Vagina (tissue), 2 donors: ENCODE results near the gene SPAG6. TPM values are rescaled to one million over a fixed set of nuclear protein-coding genes. Genes with fewer than 3 reads are reported as not detected.

Experiments
- DNase-seq, 2 donors: peaks; one replicate each; pipeline ENCODE4 v3.0.0-alpha.2; 2017; ENCODE audit errors: extremely low spot score in 2 of 2
- H3K27ac ChIP-seq: fragments of 200-600 bp; sonication (generic); one replicate; pipeline ENCODE4 v1.5.1; 2019
- H3K27me3 ChIP-seq: fragments of 200-600 bp; sonication (generic); one replicate; pipeline ENCODE4 v1.5.1; 2019
- H3K36me3 ChIP-seq, 2 donors: fragments of 200-600 bp; sonication (generic); one replicate each; pipeline ENCODE4 v1.5.1; 2017 to 2019
- H3K4me1 ChIP-seq: fragments of 200-600 bp; sonication (generic); one replicate; pipeline ENCODE4 v1.5.1; 2019
- H3K4me3 ChIP-seq, 2 donors: fragments of 200-600 bp; sonication (generic); 1 replicate in 1 of 2; 2 replicates in 1 of 2; pipeline ENCODE4 v1.5.1; 2016 to 2019
- H3K9me3 ChIP-seq: fragments of 200-600 bp; sonication (generic); one replicate; pipeline ENCODE4 v1.5.1; 2019
- CTCF ChIP-seq, 3 experiments: fragments of 450-650 bp in 2 of 3; fragments of 200-600 bp in 1 of 3; sonication (generic) in 1 of 3; IDR thresholded peaks; one replicate each; pipeline ENCODE4 v1.5.1; 2017 to 2019; ENCODE audit warnings: antibody characterized with exemption in 3 of 3, mild to moderate bottlenecking in 2 of 3, moderate library complexity in 2 of 3
- POLR2A ChIP-seq, 2 donors: fragments of 450-650 bp; IDR thresholded peaks; one replicate each; pipeline ENCODE4 v1.6.1; 2017; ENCODE audit warnings: antibody characterized with exemption in 2 of 2, mild to moderate bottlenecking in 2 of 2, moderate library complexity in 2 of 2
- POLR2AphosphoS5 ChIP-seq, 2 donors: sonication (generic); formaldehyde crosslinking; IDR thresholded peaks; one replicate each; pipeline ENCODE4 v1.9.0; 2017; ENCODE audit warnings: antibody characterized with exemption in 2 of 2, mild to moderate bottlenecking in 2 of 2, low read depth in 1 of 2; ENCODE audit not compliant: insufficient read depth in 1 of 2
- intact Hi-C: fragments of 100-400 bp; cut with DNase I; formaldehyde crosslinking; loops from one replicate; pipeline ENCODE4 v1.15.1; 2023
- total RNA-seq: library from RNA; depleted of rRNA; stranded (reverse); fragments of >200 nt; gene quantifications from one replicate; pipeline ENCODE4 v1.2.3, GENCODE V29; 2016

SPAG6 gene
- total RNA-seq, 1 donor from 2014 or later: not detected

GRCh38 chr10:22319547-22319979, 25.7 kb upstream of the SPAG6 start:
- DNase-seq: no peak
- peaks cover 59% of the 10 kb centered on the region for H3K4me1 ChIP-seq
- TF ChIP-seq POLR2AphosphoS5 (IDR thresholded peaks at IDR 0.05; ENCODE audit: insufficient read depth in 1 of 2, low read depth in 1 of 2): no peak
- no peak for TF ChIP-seq CTCF (IDR thresholded peaks at IDR 0.05)
- TF ChIP-seq POLR2A (IDR thresholded peaks at IDR 0.05): no peak
- H3K4me3 ChIP-seq: no peak overlapping the region
- H3K27me3 ChIP-seq: no peaks in the 10 kb centered on the region
- peak overlapping the region; percentile 96 for H3K27ac ChIP-seq
- intact Hi-C loops: no loop called here
- H3K36me3 ChIP-seq: no peaks in the 10 kb centered on the region
- H3K9me3 ChIP-seq: no peaks in the 10 kb centered on the region

GRCh38 chr10:22319980-22320558, 25.2 kb upstream of the SPAG6 start:
- H3K9me3 ChIP-seq: no peaks in the 10 kb centered on the region
- peaks cover 64% of the 10 kb centered on the region for H3K4me1 ChIP-seq
- H3K27ac ChIP-seq: peak overlapping the region; percentile 96
- no peak for TF ChIP-seq POLR2AphosphoS5 (IDR thresholded peaks at IDR 0.05; ENCODE audit: insufficient read depth in 1 of 2, low read depth in 1 of 2)
- no peak for TF ChIP-seq POLR2A (IDR thresholded peaks at IDR 0.05)
- TF ChIP-seq CTCF (IDR thresholded peaks at IDR 0.05): no peak
- intact Hi-C loops: no loop called here
- H3K27me3 ChIP-seq: no peaks in the 10 kb centered on the region
- H3K4me3 ChIP-seq: peak overlapping the region; percentile 73 to 79
- DNase-seq: no peak
- H3K36me3 ChIP-seq: no peaks in the 10 kb centered on the region

GRCh38 chr10:22320591-22321155, 24.6 kb upstream of the SPAG6 start, which contains the start of gene BMI1:
Gene BMI1 (plus strand): TSS chr10:22321099. CDS start chr10:22326450, 5,351 bp downstream.
- intact Hi-C loops: no loop called here
- Histone ChIP-seq H3K27me3 (no peaks in the 10 kb centered on the region), H3K4me1 (peaks cover 66% of the 10 kb centered on the region), H3K9me3 (no peaks in the 10 kb centered on the region), H3K4me3 (peak within 1 kb of the TSS; percentile 73 to 79), H3K27ac (peak within 1 kb of the TSS; percentile 96), H3K36me3 (no peaks in the 10 kb centered on the region)
- no peak for DNase-seq
- no peak for TF ChIP-seq POLR2A (IDR thresholded peaks at IDR 0.05)
- no peak for TF ChIP-seq CTCF (IDR thresholded peaks at IDR 0.05)
- no peak for TF ChIP-seq POLR2AphosphoS5 (IDR thresholded peaks at IDR 0.05; ENCODE audit: insufficient read depth in 1 of 2, low read depth in 1 of 2)

GRCh38 chr10:22321156-22321923, 24.0 kb upstream of the SPAG6 start:
- H3K4me3 ChIP-seq: peak overlapping the region; percentile 73 to 79
- no peaks in the 10 kb centered on the region for H3K9me3 ChIP-seq
- H3K36me3 ChIP-seq: no peaks in the 10 kb centered on the region
- TF ChIP-seq CTCF (IDR thresholded peaks at IDR 0.05) (no peak), POLR2A (IDR thresholded peaks at IDR 0.05) (no peak), POLR2AphosphoS5 (IDR thresholded peaks at IDR 0.05; ENCODE audit: insufficient read depth in 1 of 2, low read depth in 1 of 2) (peak in 1 of 2 donors; percentile 46)
- intact Hi-C loops: no loop called here
- no peaks in the 10 kb centered on the region for H3K27me3 ChIP-seq
- peaks cover 72% of the 10 kb centered on the region for H3K4me1 ChIP-seq
- H3K27ac ChIP-seq: peak overlapping the region; percentile 96
- no peak for DNase-seq
